ENCODE results near the gene KRT1.

The KRT1 gene

DNA sequence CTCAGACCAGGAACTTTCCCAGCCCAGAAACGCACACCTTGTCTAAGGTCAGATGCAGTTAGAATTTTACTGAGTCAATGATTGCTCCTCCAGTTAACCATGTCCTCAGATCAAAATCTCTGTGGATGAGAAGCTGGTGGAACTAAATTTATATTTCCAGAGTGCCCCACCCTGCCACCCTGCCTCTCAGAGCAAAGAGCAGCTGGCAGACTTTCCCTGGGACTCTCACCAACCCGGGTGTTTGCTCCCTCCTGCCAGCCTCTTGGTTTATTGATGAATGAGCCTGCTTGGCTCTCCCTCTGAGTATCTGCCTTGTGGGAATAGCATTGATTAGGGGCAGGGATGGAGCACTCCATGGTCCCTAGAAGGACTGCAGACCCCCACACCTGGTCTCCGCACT lies 5.9 kb upstream of the KRT1 start:
- peaks cover 13% of the 10 kb centered on the region for H3K27me3 ChIP-seq (ENCODE audit: insufficient read depth, poor library complexity, severe bottlenecking)

DNA sequence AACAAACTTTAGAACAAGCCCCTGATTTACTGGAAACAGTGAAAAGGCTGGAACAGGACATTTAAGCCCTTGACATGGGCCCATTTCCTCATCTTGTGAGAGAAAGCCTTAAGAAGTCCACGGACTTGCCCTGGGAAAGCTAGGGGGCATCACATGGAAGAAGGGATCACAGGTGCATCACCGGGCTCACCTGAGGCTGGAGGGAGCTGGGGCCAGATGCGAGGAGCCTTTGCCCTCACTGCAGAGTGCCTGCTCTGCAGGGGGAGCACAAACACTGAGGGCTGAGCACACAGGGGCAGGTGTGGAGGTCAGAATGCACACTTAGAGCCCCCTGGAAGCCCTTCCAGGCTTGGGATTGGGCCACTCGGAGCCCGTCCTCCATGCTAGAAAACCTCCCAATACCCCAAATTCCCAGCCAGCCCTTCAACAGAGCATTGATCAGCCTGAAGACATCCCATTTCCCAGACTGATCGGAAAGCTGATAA lies 5.2 kb upstream of the KRT1 start:
- Histone ChIP-seq H3K27me3 (ENCODE audit: insufficient read depth, poor library complexity, severe bottlenecking) (peaks cover 13% of the 10 kb centered on the region), H3K4me3 (replicated peaks; ENCODE audit: insufficient read depth, low read length) (no peak overlapping the region), H3K27ac (replicated peaks) (no peak overlapping the region)
- DNase-seq (ENCODE audit: low read depth in 1 of 2, low spot score in 1 of 2), result no peak
- TF ChIP-seq, protein P1, sequence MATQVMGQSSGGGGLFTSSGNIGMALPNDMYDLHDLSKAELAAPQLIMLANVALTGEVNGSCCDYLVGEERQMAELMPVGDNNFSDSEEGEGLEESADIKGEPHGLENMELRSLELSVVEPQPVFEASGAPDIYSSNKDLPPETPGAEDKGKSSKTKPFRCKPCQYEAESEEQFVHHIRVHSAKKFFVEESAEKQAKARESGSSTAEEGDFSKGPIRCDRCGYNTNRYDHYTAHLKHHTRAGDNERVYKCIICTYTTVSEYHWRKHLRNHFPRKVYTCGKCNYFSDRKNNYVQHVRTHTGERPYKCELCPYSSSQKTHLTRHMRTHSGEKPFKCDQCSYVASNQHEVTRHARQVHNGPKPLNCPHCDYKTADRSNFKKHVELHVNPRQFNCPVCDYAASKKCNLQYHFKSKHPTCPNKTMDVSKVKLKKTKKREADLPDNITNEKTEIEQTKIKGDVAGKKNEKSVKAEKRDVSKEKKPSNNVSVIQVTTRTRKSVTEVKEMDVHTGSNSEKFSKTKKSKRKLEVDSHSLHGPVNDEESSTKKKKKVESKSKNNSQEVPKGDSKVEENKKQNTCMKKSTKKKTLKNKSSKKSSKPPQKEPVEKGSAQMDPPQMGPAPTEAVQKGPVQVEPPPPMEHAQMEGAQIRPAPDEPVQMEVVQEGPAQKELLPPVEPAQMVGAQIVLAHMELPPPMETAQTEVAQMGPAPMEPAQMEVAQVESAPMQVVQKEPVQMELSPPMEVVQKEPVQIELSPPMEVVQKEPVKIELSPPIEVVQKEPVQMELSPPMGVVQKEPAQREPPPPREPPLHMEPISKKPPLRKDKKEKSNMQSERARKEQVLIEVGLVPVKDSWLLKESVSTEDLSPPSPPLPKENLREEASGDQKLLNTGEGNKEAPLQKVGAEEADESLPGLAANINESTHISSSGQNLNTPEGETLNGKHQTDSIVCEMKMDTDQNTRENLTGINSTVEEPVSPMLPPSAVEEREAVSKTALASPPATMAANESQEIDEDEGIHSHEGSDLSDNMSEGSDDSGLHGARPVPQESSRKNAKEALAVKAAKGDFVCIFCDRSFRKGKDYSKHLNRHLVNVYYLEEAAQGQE (IDR thresholded peaks at IDR 0.05; ENCODE audit: insufficient replicate concordance, low read depth), result no peak
- no peak for TF ChIP-seq GABPA (IDR thresholded peaks at IDR 0.05; ENCODE audit: low read depth)
- no peak for TF ChIP-seq SPI1 (IDR thresholded peaks at IDR 0.05; ENCODE audit: borderline replicate concordance, low read depth)
- no peak for TF ChIP-seq POLR2AphosphoS5 (IDR thresholded peaks at IDR 0.05; ENCODE audit: low read depth)
- no peak for TF ChIP-seq CTCF (IDR thresholded peaks at IDR 0.05; ENCODE audit: insufficient read depth, low read length)

More for the DNA sequence above, 5.9 kb upstream of the KRT1 start:
- H3K27ac ChIP-seq (replicated peaks), result no peak overlapping the region
- DNase-seq (ENCODE audit: low read depth in 1 of 2, low spot score in 1 of 2), result no peak
- TF ChIP-seq, protein P1 (IDR thresholded peaks at IDR 0.05; ENCODE audit: insufficient replicate concordance, low read depth), result no peak
- TF ChIP-seq GABPA (IDR thresholded peaks at IDR 0.05; ENCODE audit: low read depth) (no peak), CTCF (IDR thresholded peaks at IDR 0.05; ENCODE audit: insufficient read depth, low read length) (no peak), POLR2AphosphoS5 (IDR thresholded peaks at IDR 0.05; ENCODE audit: low read depth) (no peak), SPI1 (IDR thresholded peaks at IDR 0.05; ENCODE audit: borderline replicate concordance, low read depth) (no peak)
- no peak overlapping the region for H3K4me3 ChIP-seq (replicated peaks; ENCODE audit: insufficient read depth, low read length)

DNA sequence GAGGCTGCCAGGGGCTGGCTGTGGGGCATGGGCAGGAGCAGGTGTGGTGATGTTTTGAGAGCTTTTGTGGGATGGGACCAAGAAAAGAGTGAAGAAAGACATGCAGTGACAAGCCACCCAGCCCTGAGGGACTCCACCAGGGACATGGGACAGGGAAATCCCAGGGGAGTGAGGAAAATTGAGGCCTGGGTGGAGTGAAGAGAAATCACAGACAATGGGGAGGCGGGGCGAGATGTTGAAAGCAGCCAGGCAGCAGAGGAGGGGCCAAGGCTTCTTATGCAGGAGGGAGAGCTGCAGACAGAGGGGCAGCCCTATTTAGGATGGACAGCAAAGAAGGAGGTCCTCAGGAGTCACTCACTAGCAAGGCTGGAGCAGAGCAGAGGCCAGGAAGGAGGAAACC lies 4.2 kb upstream of the KRT1 start:
- DNase-seq (ENCODE audit: low read depth in 1 of 2, low spot score in 1 of 2), result no peak
- TF ChIP-seq GABPA (IDR thresholded peaks at IDR 0.05; ENCODE audit: low read depth) (no peak), SPI1 (IDR thresholded peaks at IDR 0.05; ENCODE audit: borderline replicate concordance, low read depth) (no peak), POLR2AphosphoS5 (IDR thresholded peaks at IDR 0.05; ENCODE audit: low read depth) (no peak), CTCF (IDR thresholded peaks at IDR 0.05; ENCODE audit: insufficient read depth, low read length) (no peak)
- TF ChIP-seq, protein P1 (IDR thresholded peaks at IDR 0.05; ENCODE audit: insufficient replicate concordance, low read depth), result no peak
- H3K27me3 ChIP-seq (ENCODE audit: insufficient read depth, poor library complexity, severe bottlenecking), result peaks cover 15% of the 10 kb centered on the region
- no peak overlapping the region for H3K27ac ChIP-seq (replicated peaks)
- H3K4me3 ChIP-seq (replicated peaks; ENCODE audit: insufficient read depth, low read length), result no peak overlapping the region

Measured in HL-60 (cell line).